ENCODE measurements around the gene ZNF362. TPM values are rescaled to one million over a fixed set of nuclear protein-coding genes. Genes with fewer than 3 reads are reported as not detected.
A peak's percentile ranks its signal among the peaks of the same experiment; 100 is the strongest.

The ZNF362 gene
- total and polyA plus RNA-seq, 8 donors: 1.3 to 49.8 (median 8.8) TPM

- Histone ChIP-seq H3K9me3 (no peaks in the 10 kb centered on the region), H3K27ac (no peak overlapping the region), H3K27me3 (peaks cover 0 to 4% (median 0%) of the 10 kb centered on the region in 3 donors), H3K4me3 (no peak overlapping the region), H3K36me3 (no peaks in the 10 kb centered on the region), H3K4me1 (peaks cover 0 to 5% (median 3%) of the 10 kb centered on the region in 4 donors)
- intact Hi-C loops (cut with DNase I; ENCODE audit: low total_unique reads): no loop called here
- WGBS, 5 donors: 82 to 94% (median 91%) methylated on average over 5 of the region's 5 CpGs
- TF ChIP-seq POLR2AphosphoS5 (IDR thresholded peaks at IDR 0.05) (no peak), CTCF (IDR thresholded peaks at IDR 0.05) (no peak)
- DNase-seq: no peak
These were observed 6.1 kb upstream of the ZNF362 start for GRCh38 chr1:33250217-33250616.

GRCh38 chr1:33250724-33251123 lies 5.6 kb upstream of the ZNF362 start:
- no peak for TF ChIP-seq EP300 (IDR thresholded peaks at IDR 0.05)
- TF ChIP-seq CTCF (IDR thresholded peaks at IDR 0.05): no peak
- no peak for TF ChIP-seq POLR2AphosphoS5 (IDR thresholded peaks at IDR 0.05)
- no peak for TF ChIP-seq POLR2A (IDR thresholded peaks at IDR 0.05)
- H3K36me3 ChIP-seq: no peaks in the 10 kb centered on the region
- no peak overlapping the region for H3K4me3 ChIP-seq
- no peaks in the 10 kb centered on the region for H3K9me3 ChIP-seq
- 82 to 95% (median 87%) methylated on average over 3 of the region's 3 CpGs for WGBS, 5 donors
- H3K27me3 ChIP-seq: peaks cover 0 to 4% (median 0%) of the 10 kb centered on the region in 3 donors
- intact Hi-C loops (cut with DNase I; ENCODE audit: low total_unique reads): no loop called here
- no peak for DNase-seq
- H3K4me1 ChIP-seq: peaks cover 0 to 10% (median 7%) of the 10 kb centered on the region in 4 donors
- no peak overlapping the region for H3K27ac ChIP-seq

- DNase-seq: no peak
- Histone ChIP-seq H3K27me3 (no peaks in the 10 kb centered on the region), H3K9me3 (no peaks in the 10 kb centered on the region), H3K27ac (no peak overlapping the region), H3K4me3 (no peak overlapping the region), H3K36me3 (no peaks in the 10 kb centered on the region), H3K4me1 (peaks cover 22 to 33% (median 29%) of the 10 kb centered on the region in 4 donors)
- WGBS, 5 donors: 82 to 90% (median 85%) methylated on average over 3 of the region's 3 CpGs
- intact Hi-C loops (cut with DNase I; ENCODE audit: low total_unique reads): no loop called here
- TF ChIP-seq POLR2AphosphoS5 (IDR thresholded peaks at IDR 0.05) (no peak), CTCF (IDR thresholded peaks at IDR 0.05) (no peak), EP300 (IDR thresholded peaks at IDR 0.05) (no peak), POLR2A (IDR thresholded peaks at IDR 0.05) (no peak)
These were observed 1.8 kb upstream of the ZNF362 start for GRCh38 chr1:33254491-33254890.

- H3K27ac ChIP-seq: peak overlapping the region; percentile 91 to 94 (median 94)
- WGBS, 5 donors: 5 to 18% (median 7%) methylated on average over 10 to 70 of the region's 70 CpGs
- peak overlapping the region; percentile 51 to 70 (median 56) for H3K4me3 ChIP-seq
- intact Hi-C loops (cut with DNase I; ENCODE audit: low total_unique reads): no loop called here
- no peaks in the 10 kb centered on the region for H3K36me3 ChIP-seq
- H3K27me3 ChIP-seq: no peaks in the 10 kb centered on the region
- no peaks in the 10 kb centered on the region for H3K9me3 ChIP-seq
- peak; percentile 80 to 88 for DNase-seq
- H3K4me1 ChIP-seq: peaks cover 27 to 44% (median 34%) of the 10 kb centered on the region in 4 donors
- no peak for TF ChIP-seq EP300 (IDR thresholded peaks at IDR 0.05)
- TF ChIP-seq POLR2A (IDR thresholded peaks at IDR 0.05): no peak
- TF ChIP-seq POLR2AphosphoS5 (IDR thresholded peaks at IDR 0.05): peak in 2 of 3 donors; percentile 72 to 81
- no peak for TF ChIP-seq CTCF (IDR thresholded peaks at IDR 0.05)
These were observed 708 bp upstream of the ZNF362 start for GRCh38 chr1:33255347-33256220.

All from stomach (tissue), 9 donors.